HEK293 (cell line): ENCODE measurements around the gene FABP7.

Source experiments
- ATF2 ChIP-seq: fragments of 450-650 bp; formaldehyde crosslinking; IDR thresholded peaks from 2 replicates; pipeline ENCODE4 v1.5.1; 2016; ENCODE audit warnings: missing biosample characterization, missing genetic modification characterization, low read depth
- EGR2 ChIP-seq: fragments of 450-650 bp; formaldehyde crosslinking; IDR thresholded peaks from 2 replicates; pipeline ENCODE4 v1.5.1; 2016; ENCODE audit warnings: low read depth, missing biosample characterization, missing genetic modification characterization
- HOXA7 ChIP-seq: sonication (generic); formaldehyde crosslinking; IDR thresholded peaks from 2 replicates; pipeline ENCODE4 v1.8.1; 2022; ENCODE audit warnings: missing genetic modification reagents, borderline replicate concordance
- SCRT1 ChIP-seq: fragments of 450-650 bp; formaldehyde crosslinking; IDR thresholded peaks from 2 replicates; pipeline ENCODE4 v1.5.1; 2016; ENCODE audit warnings: missing biosample characterization, missing genetic modification characterization, borderline replicate concordance
- SCRT2 ChIP-seq: fragments of 450-650 bp; formaldehyde crosslinking; IDR thresholded peaks from 2 replicates; pipeline ENCODE4 v1.5.1; 2016; ENCODE audit warnings: missing biosample characterization, missing genetic modification characterization
- WT1 ChIP-seq: fragments of 450-650 bp; formaldehyde crosslinking; IDR thresholded peaks from 2 replicates; pipeline ENCODE4 v1.5.1; 2016; ENCODE audit warnings: missing biosample characterization, missing genetic modification characterization
- YY1 ChIP-seq: fragments of 450-650 bp; formaldehyde crosslinking; IDR thresholded peaks from 2 replicates; pipeline ENCODE4 v1.5.1; 2018; ENCODE audit warnings: missing biosample characterization, missing genetic modification characterization
- ZBTB8A ChIP-seq: fragments of 450-650 bp; formaldehyde crosslinking; IDR thresholded peaks from 2 replicates; pipeline ENCODE4 v1.5.1; 2016; ENCODE audit warnings: missing biosample characterization, missing genetic modification characterization
- ZFHX2 ChIP-seq: fragments of 450-650 bp; formaldehyde crosslinking; conservative IDR thresholded peaks from 2 replicates; pipeline ENCODE4 v1.5.1; 2016; ENCODE audit warnings: missing biosample characterization, missing genetic modification characterization
- ZFP37 ChIP-seq: fragments of 450-650 bp; formaldehyde crosslinking; IDR thresholded peaks from 2 replicates; pipeline ENCODE4 v1.5.1; 2016; ENCODE audit warnings: missing biosample characterization, missing genetic modification characterization
- ZNF138 ChIP-seq: fragments of 450-650 bp; formaldehyde crosslinking; IDR thresholded peaks from 2 replicates; pipeline ENCODE4 v1.5.1; 2016; ENCODE audit warnings: missing biosample characterization, missing genetic modification characterization, borderline replicate concordance
- ZNF157 ChIP-seq: fragments of 450-650 bp; formaldehyde crosslinking; IDR thresholded peaks from 2 replicates; pipeline ENCODE4 v1.5.1; 2016; ENCODE audit warnings: missing biosample characterization, missing genetic modification characterization
- ZNF175 ChIP-seq: fragments of 450-650 bp; formaldehyde crosslinking; IDR thresholded peaks from 2 replicates; pipeline ENCODE4 v1.5.1; 2016; ENCODE audit warnings: missing biosample characterization, missing genetic modification characterization
- ZNF248 ChIP-seq: fragments of 450-650 bp; formaldehyde crosslinking; IDR thresholded peaks from 2 replicates; pipeline ENCODE4 v1.5.1; 2017; ENCODE audit warnings: missing biosample characterization, missing genetic modification characterization
- ZNF274 ChIP-seq, 2 experiments: fragments of 200-500 bp in 1 of 2; fragments of 450-650 bp in 1 of 2; sonication (Bioruptor generic) in 1 of 2; formaldehyde crosslinking in 1 of 2; IDR thresholded peaks; 2 replicates each; pipeline versions ENCODE4 v1.5.1 to v1.6.1; 2014 to 2016; ENCODE audit warnings: borderline replicate concordance in 1 of 2, inconsistent platforms in 1 of 2, low read length in 1 of 2, missing biosample characterization in 1 of 2, missing genetic modification characterization in 1 of 2
- ZNF354C ChIP-seq: fragments of 450-650 bp; formaldehyde crosslinking; IDR thresholded peaks from 2 replicates; pipeline ENCODE4 v1.5.1; 2016; ENCODE audit warnings: missing biosample characterization, missing genetic modification characterization, low read depth, borderline replicate concordance
- ZNF394 ChIP-seq: fragments of 450-650 bp; formaldehyde crosslinking; IDR thresholded peaks from 2 replicates; pipeline ENCODE4 v1.5.1; 2016; ENCODE audit warnings: missing biosample characterization, missing genetic modification characterization, mild to moderate bottlenecking, moderate library complexity, borderline replicate concordance
- ZNF433 ChIP-seq: fragments of 450-650 bp; formaldehyde crosslinking; IDR thresholded peaks from 2 replicates; pipeline ENCODE4 v1.5.1; 2016; ENCODE audit warnings: missing biosample characterization, missing genetic modification characterization, low read depth
- ZNF488 ChIP-seq: fragments of 450-650 bp; formaldehyde crosslinking; IDR thresholded peaks from 2 replicates; pipeline ENCODE4 v1.5.1; 2016; ENCODE audit warnings: missing biosample characterization, missing genetic modification characterization
- ZNF518A ChIP-seq: fragments of 450-650 bp; formaldehyde crosslinking; conservative IDR thresholded peaks from 2 replicates; pipeline ENCODE4 v1.5.1; 2016; ENCODE audit warnings: low read depth, missing biosample characterization, missing genetic modification characterization
- ZNF560 ChIP-seq: fragments of 450-650 bp; formaldehyde crosslinking; IDR thresholded peaks from 2 replicates; pipeline ENCODE4 v1.5.1; 2017; ENCODE audit warnings: missing biosample characterization, missing genetic modification characterization, borderline replicate concordance
- ZNF600 ChIP-seq: fragments of 450-650 bp; formaldehyde crosslinking; IDR thresholded peaks from 2 replicates; pipeline ENCODE4 v1.5.1; 2016; ENCODE audit warnings: missing biosample characterization, missing genetic modification characterization
- ZNF692 ChIP-seq: fragments of 450-650 bp; formaldehyde crosslinking; IDR thresholded peaks from 2 replicates; pipeline ENCODE4 v1.5.1; 2016; ENCODE audit warnings: missing biosample characterization, missing genetic modification characterization
- ZNF704 ChIP-seq: fragments of 450-650 bp; formaldehyde crosslinking; IDR thresholded peaks from 2 replicates; pipeline ENCODE4 v1.5.1; 2016; ENCODE audit warnings: missing biosample characterization, missing genetic modification characterization
- ZNF768 ChIP-seq: fragments of 450-650 bp; formaldehyde crosslinking; IDR thresholded peaks from 2 replicates; pipeline ENCODE4 v1.5.1; 2018; ENCODE audit warnings: missing biosample characterization, mild to moderate bottlenecking, missing genetic modification characterization
- ZNF791 ChIP-seq: fragments of 450-650 bp; formaldehyde crosslinking; IDR thresholded peaks from 2 replicates; pipeline ENCODE4 v1.5.1; 2016; ENCODE audit warnings: missing biosample characterization, missing genetic modification characterization
- ZSCAN18 ChIP-seq: fragments of 450-650 bp; formaldehyde crosslinking; IDR thresholded peaks from 2 replicates; pipeline ENCODE4 v1.5.1; 2016; ENCODE audit warnings: missing biosample characterization, missing genetic modification characterization

Gene FABP7

GRCh38 chr6:122789182-122790027 is 9.9 kb downstream of the FABP7 start, which contains the start of gene SMPDL3A (continued):
- TF ChIP-seq ZNF692 = no peak; the same call in 1 of the 2 replicates
- no peak for TF ChIP-seq ZNF354C (tag by site-specific recombination)
- TF ChIP-seq ZBTB8A (tag by site-specific recombination) = peak; percentile 95
- no peak for TF ChIP-seq ZNF488 (tag by site-specific recombination)
- no peak for TF ChIP-seq ZSCAN18 (tag by site-specific recombination)
- peak; percentile 84; the same call in 1 of the 2 replicates for TF ChIP-seq ZFP37 (tag by site-specific recombination)
- peak; percentile 85 for TF ChIP-seq EGR2 (tag by site-specific recombination)
- peak; percentile 97 for TF ChIP-seq ZNF600 (tag by site-specific recombination)
- TF ChIP-seq SCRT1 = no peak
- TF ChIP-seq ZNF791 = no peak
- peak; percentile 11; the same call in 1 of the 2 replicates for TF ChIP-seq ZNF518A (tag by site-specific recombination)
- TF ChIP-seq ZNF248 = no peak
- TF ChIP-seq ZNF394 (tag by site-specific recombination) = peak; percentile 45; the same call in 1 of the 2 replicates
- TF ChIP-seq ZNF433 (tag by site-specific recombination) = no peak
- no peak for TF ChIP-seq ZNF768 (tag by site-specific recombination)
- no peak for TF ChIP-seq YY1 (tag by site-specific recombination)
- TF ChIP-seq HOXA7 (CRISPR knock-in tag) = no peak
- no peak for TF ChIP-seq WT1
- TF ChIP-seq ZFHX2 (tag by site-specific recombination) = peak; percentile 88
- no peak for TF ChIP-seq ZNF157 (tag by site-specific recombination)
- TF ChIP-seq ZNF138 (tag by site-specific recombination) = no peak
- no peak for TF ChIP-seq ZNF704
- TF ChIP-seq ZNF274 (IDR thresholded peaks at IDR 0.05; ENCODE audit: low read length) = no peak
- TF ChIP-seq ZNF274 (tag by site-specific recombination; IDR thresholded peaks at IDR 0.05; ENCODE audit: borderline replicate concordance) = no peak
- TF ChIP-seq ATF2 (tag by site-specific recombination) = no peak
- no peak for TF ChIP-seq ZNF175
- TF ChIP-seq SCRT2 (tag by site-specific recombination) = peak; percentile 84
- no peak for TF ChIP-seq ZNF560 (tag by site-specific recombination)
